HL-60/S4 (cell line): ENCODE measurements around the gene NAE1.

ENCODE experiments used
- in situ Hi-C: fragments of 300-500 bp; cut with MboI; formaldehyde crosslinking; loops from 2 replicates; pipeline ENCODE4 v1.14.3; 2022; ENCODE audit warnings: low sequenced_read_pairs

Gene NAE1

GRCh38 chr16:66851166-66851964, 20.6 kb upstream of the NAE1 start:
- in situ Hi-C loops: loop anchor here (25.0 kb wide), 1 partner anchor 439 kb away; no protein-coding TSS in a partner anchor

- in situ Hi-C loops: loop anchor here (25.0 kb wide), 1 partner anchor 438 kb away; no protein-coding TSS in a partner anchor
Measured at GRCh38 chr16:66850115-66850815, 19.5 kb upstream of the NAE1 start.

- in situ Hi-C loops: no loop called here
Measured at GRCh38 chr16:66849549-66849948, 18.8 kb upstream of the NAE1 start.

GRCh38 chr16:66849021-66849420, 18.2 kb upstream of the NAE1 start:
- in situ Hi-C loops: no loop called here

GRCh38 chr16:66848172-66848571, 17.4 kb upstream of the NAE1 start:
- in situ Hi-C loops: no loop called here

GRCh38 chr16:66847533-66848067, 16.8 kb upstream of the NAE1 start:
- in situ Hi-C loops: no loop called here

- in situ Hi-C loops: no loop called here
Measured at GRCh38 chr16:66846831-66847230, 16.1 kb upstream of the NAE1 start.

GRCh38 chr16:66846266-66846665, 15.5 kb upstream of the NAE1 start:
- in situ Hi-C loops: no loop called here

- in situ Hi-C loops: no loop called here
Measured at GRCh38 chr16:66845791-66846221, 15.0 kb upstream of the NAE1 start.

- in situ Hi-C loops: no loop called here
Measured at GRCh38 chr16:66845080-66845410, 14.3 kb upstream of the NAE1 start.

GRCh38 chr16:66844342-66845079, 13.7 kb upstream of the NAE1 start, which contains the start of gene CA7:
TSS of gene CA7 (plus strand) at chr16:66844414. CDS start at chr16:66844488, 74 bp downstream.
- in situ Hi-C loops: no loop called here

GRCh38 chr16:66844009-66844341, 13.2 kb upstream of the NAE1 start:
- in situ Hi-C loops: no loop called here

GRCh38 chr16:66843191-66843590, 12.4 kb upstream of the NAE1 start:
- in situ Hi-C loops: no loop called here

- in situ Hi-C loops: no loop called here
Measured at GRCh38 chr16:66842765-66843164, 12.0 kb upstream of the NAE1 start.

- in situ Hi-C loops: no loop called here
Measured at GRCh38 chr16:66841366-66841765, 10.6 kb upstream of the NAE1 start.

GRCh38 chr16:66840883-66841282, 10.1 kb upstream of the NAE1 start:
- in situ Hi-C loops: no loop called here

GRCh38 chr16:66834746-66835145, 4.0 kb upstream of the NAE1 start:
- in situ Hi-C loops: no loop called here

- in situ Hi-C loops: no loop called here
Measured at GRCh38 chr16:66832661-66833305, 2.0 kb upstream of the NAE1 start.

- in situ Hi-C loops: no loop called here
Measured at GRCh38 chr16:66832190-66832589, 1.4 kb upstream of the NAE1 start.

- in situ Hi-C loops: no loop called here
Measured at GRCh38 chr16:66824006-66824405, 6.8 kb downstream of the NAE1 start.

- in situ Hi-C loops: no loop called here
Measured at GRCh38 chr16:66814734-66815133, 16.0 kb downstream of the NAE1 start.
